ENCODE measurements around the gene MUL1.

DNA sequence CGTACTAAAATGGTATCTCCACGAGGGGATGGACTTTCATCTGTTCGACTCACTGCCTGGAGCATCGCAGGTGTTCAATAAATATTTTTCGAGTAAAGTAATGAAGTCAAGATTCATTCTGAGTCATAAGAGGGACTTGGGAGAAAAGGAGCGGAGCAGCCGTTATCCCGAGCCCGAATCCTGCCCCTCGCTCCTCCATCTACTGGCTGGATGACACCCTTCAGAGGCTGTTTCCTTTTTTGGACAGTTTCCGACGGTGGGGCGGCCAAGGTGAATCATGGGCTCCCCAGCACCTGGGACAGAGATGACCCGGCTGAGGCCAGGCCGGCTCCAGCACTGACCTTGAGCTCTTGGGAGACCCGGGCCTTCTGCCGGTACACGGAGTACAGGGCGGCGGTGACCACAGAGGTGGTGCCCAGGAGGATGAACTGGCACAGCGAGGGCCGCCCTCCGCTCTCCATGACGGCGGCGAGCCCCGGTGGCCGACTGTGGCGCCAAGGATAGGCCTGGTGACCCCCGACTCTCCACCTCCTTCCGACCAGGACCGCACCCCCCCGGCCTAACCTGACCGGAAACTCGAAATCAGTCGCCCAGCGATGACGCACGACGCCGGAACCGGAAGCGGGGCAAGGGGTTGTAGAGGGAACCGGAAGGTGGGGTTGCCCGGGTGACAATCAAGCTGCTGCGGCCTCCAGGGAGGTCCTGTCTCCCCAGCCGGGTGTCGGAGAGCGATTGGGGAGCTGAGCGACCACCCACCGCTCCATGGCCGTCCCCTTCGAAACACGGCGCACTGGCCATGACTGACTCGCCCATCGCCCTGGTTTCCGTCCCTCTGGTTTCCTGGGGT, at the start of gene MUL1:
- TF ChIP-seq, protein P1, sequence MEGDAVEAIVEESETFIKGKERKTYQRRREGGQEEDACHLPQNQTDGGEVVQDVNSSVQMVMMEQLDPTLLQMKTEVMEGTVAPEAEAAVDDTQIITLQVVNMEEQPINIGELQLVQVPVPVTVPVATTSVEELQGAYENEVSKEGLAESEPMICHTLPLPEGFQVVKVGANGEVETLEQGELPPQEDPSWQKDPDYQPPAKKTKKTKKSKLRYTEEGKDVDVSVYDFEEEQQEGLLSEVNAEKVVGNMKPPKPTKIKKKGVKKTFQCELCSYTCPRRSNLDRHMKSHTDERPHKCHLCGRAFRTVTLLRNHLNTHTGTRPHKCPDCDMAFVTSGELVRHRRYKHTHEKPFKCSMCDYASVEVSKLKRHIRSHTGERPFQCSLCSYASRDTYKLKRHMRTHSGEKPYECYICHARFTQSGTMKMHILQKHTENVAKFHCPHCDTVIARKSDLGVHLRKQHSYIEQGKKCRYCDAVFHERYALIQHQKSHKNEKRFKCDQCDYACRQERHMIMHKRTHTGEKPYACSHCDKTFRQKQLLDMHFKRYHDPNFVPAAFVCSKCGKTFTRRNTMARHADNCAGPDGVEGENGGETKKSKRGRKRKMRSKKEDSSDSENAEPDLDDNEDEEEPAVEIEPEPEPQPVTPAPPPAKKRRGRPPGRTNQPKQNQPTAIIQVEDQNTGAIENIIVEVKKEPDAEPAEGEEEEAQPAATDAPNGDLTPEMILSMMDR (conservative IDR thresholded peaks at IDR 0.05 in 1 of 2, IDR thresholded peaks at IDR 0.05 in 1 of 2; ENCODE audit: low read depth in 1 of 2, low read length in 2 of 2), result no peak
- TF ChIP-seq EZH2 (IDR thresholded peaks at IDR 0.05; ENCODE audit: low read length, missing control alignments), result no peak

Measured in fibroblast of lung (primary cell).